ENCODE measurements around the gene BCKDHA. TPM values are rescaled to one million over a fixed set of nuclear protein-coding genes. Genes with fewer than 3 reads are reported as not detected.

Gene BCKDHA
- total and polyA plus RNA-seq, 12 donors: 19.5 to 74.6 (median 42.5) TPM

DNA sequence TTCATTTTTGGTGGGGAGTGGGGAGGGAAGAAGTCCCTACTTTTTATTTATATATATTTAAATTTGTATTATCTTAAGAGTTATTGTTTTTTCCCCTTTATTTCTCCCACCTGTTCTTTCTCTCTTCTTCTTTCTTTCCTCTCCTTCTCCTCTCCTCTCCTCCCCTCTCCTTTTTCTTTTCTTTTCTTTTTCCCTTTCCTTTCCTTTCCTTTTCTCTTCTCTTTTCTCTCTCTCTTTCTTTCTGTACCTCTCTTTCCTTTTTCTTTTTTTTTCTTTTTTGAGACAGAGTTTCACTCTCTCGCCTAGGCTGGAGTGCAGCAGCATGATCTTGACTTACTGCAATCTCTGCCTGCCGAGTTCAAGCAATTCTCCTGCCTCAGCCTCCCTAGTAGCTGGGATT is 1.9 kb downstream of the BCKDHA start:
- TF ChIP-seq, protein P1, sequence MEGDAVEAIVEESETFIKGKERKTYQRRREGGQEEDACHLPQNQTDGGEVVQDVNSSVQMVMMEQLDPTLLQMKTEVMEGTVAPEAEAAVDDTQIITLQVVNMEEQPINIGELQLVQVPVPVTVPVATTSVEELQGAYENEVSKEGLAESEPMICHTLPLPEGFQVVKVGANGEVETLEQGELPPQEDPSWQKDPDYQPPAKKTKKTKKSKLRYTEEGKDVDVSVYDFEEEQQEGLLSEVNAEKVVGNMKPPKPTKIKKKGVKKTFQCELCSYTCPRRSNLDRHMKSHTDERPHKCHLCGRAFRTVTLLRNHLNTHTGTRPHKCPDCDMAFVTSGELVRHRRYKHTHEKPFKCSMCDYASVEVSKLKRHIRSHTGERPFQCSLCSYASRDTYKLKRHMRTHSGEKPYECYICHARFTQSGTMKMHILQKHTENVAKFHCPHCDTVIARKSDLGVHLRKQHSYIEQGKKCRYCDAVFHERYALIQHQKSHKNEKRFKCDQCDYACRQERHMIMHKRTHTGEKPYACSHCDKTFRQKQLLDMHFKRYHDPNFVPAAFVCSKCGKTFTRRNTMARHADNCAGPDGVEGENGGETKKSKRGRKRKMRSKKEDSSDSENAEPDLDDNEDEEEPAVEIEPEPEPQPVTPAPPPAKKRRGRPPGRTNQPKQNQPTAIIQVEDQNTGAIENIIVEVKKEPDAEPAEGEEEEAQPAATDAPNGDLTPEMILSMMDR (IDR thresholded peaks at IDR 0.05): no peak
- DNase-seq (no peak), ATAC-seq (no peak)
- intact Hi-C loops (cut with DNase I): loop anchor here in 5 of 10 donors (5.0 kb wide), 3 partner anchors 33 to 43 kb away; partner anchors contain the start of genes DMAC2 (in 2 of the 5) and ERICH4 (in 1 of the 5)
- Histone ChIP-seq H3K27me3 (no peaks in the 10 kb centered on the region), H3K4me1 (peaks cover 16 to 71% (median 46%) of the 10 kb centered on the region in 9 donors), H3K27ac (no peak overlapping the region), H3K9me3 (no peaks in the 10 kb centered on the region), H3K4me3 (no peak overlapping the region), H3K36me3 (peaks cover 0 to 27% (median 0%) of the 10 kb centered on the region in 9 donors)
- 91 to 98% methylated on average over 2 of the region's 2 CpGs for WGBS, 2 donors

GRCh38 chr19:41401483-41401882 is 3.9 kb downstream of the BCKDHA start:
- H3K27ac ChIP-seq: peak overlapping the region in 9 of 10 donors; percentile 14 to 80 (median 34)
- no peak for ATAC-seq
- 51 to 60% methylated on average over 4 of the region's 4 CpGs for WGBS, 2 donors

DNA sequence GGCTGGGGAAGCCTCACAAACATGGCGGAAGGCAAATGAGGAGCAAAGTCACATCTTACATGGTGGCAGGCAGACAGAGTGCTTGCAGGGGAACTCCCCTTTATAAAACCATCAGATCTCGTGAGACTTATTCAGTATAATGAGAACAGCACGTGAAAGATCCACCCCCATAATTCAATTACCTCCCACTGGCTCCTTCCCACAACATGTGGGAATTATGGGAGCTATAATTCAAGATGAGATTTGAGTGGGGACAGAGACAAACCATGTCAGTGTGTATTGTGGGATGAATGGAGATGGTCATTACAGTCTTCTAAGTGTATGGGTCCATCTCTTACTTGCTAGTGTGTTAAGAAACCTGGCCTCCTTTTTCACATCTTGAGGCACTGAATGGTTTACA is 4.4 kb downstream of the BCKDHA start:
- H3K9me3 ChIP-seq: no peaks in the 10 kb centered on the region
- DNase-seq: no peak
- no peak for ATAC-seq
- WGBS, 2 donors: 72 to 74% methylated on average over 3 of the region's 3 CpGs
- H3K4me1 ChIP-seq: peaks cover 21 to 81% (median 55%) of the 10 kb centered on the region in 9 donors
- H3K27me3 ChIP-seq: no peaks in the 10 kb centered on the region
- TF ChIP-seq, protein P1 (IDR thresholded peaks at IDR 0.05): no peak
- intact Hi-C loops (cut with DNase I): no loop called here
- peak overlapping the region in 9 of 10 donors; percentile 14 to 80 (median 36) for H3K27ac ChIP-seq
- no peak overlapping the region for H3K4me3 ChIP-seq
- peaks cover 0 to 27% (median 0%) of the 10 kb centered on the region in 9 donors for H3K36me3 ChIP-seq

More at GRCh38 chr19:41401483-41401882, 3.9 kb downstream of the BCKDHA start:
- Histone ChIP-seq H3K9me3 (no peaks in the 10 kb centered on the region), H3K4me1 (peaks cover 24 to 81% (median 55%) of the 10 kb centered on the region in 9 donors), H3K36me3 (peaks cover 0 to 27% (median 0%) of the 10 kb centered on the region in 9 donors), H3K27me3 (no peaks in the 10 kb centered on the region), H3K4me3 (no peak overlapping the region)
- TF ChIP-seq, protein P1 (IDR thresholded peaks at IDR 0.05): no peak
- intact Hi-C loops (cut with DNase I): no loop called here
- no peak for DNase-seq

DNA sequence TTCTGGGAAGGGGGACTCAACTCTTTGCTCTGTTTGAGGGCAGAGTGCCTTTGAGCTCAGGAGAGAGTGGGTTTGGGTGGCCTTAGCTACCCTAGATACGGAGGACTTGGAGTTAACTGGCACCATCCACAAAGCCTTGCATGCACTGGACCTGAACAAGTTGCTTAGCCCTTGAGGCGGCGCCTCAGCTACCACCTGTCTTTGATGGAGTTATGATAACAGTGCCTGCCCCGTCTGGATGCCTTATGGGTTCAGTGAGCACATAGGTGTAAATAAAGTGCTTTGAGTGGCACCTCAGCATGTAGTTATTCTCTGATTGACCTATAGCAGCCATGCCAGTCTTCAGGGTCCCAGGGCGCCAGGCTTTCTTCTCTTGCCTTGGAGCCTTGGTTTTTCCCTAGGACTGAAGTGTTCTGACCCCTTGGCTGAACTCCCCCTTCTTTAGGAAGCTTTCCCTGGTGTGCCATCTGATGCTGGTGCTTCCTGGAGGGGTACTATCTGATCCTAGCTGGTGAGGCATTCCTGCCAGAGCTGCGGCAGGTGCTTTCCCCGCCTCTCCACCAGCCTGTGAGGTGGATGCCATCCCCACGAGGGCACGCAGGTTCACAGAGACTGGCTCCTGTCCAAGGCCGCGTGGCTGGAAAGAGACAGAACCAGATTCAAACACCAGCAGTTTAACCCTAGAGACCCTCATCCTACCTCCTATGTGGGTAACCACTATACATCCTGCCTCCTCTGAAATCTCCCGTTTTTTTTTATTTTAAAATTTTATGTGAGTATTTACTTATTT is 5.8 kb downstream of the BCKDHA start:
- Histone ChIP-seq H3K4me3 (no peak overlapping the region), H3K36me3 (peaks cover 0 to 27% (median 0%) of the 10 kb centered on the region in 9 donors), H3K4me1 (peaks cover 22 to 90% (median 63%) of the 10 kb centered on the region in 9 donors), H3K9me3 (no peaks in the 10 kb centered on the region), H3K27me3 (no peaks in the 10 kb centered on the region), H3K27ac (peak overlapping the region in 8 of 10 donors; percentile 9 to 80 (median 37))
- no peak for DNase-seq
- 54 to 63% methylated on average over 12 of the region's 12 CpGs for WGBS, 2 donors
- TF ChIP-seq, protein P1 (IDR thresholded peaks at IDR 0.05): no peak
- intact Hi-C loops (cut with DNase I): no loop called here
- no peak for ATAC-seq

Data from heart right ventricle (tissue), 16 donors.